Urinary bladder (tissue), 4 donors: ENCODE data around the gene SGSH. TPM values are rescaled to one million over a fixed set of nuclear protein-coding genes. Genes with fewer than 3 reads are reported as not detected.

Experiments used
- DNase-seq: peaks from one replicate; pipeline ENCODE4 v3.0.0-alpha.2; 2015; ENCODE audit errors: extremely low spot score
- H3K27ac ChIP-seq: one replicate; pipeline ENCODE4 v1.5.1; 2013; ENCODE audit warnings: low read depth, mild to moderate bottlenecking, moderate library complexity
- H3K36me3 ChIP-seq: one replicate; pipeline ENCODE4 v1.6.1; 2013; ENCODE audit warnings: mild to moderate bottlenecking, moderate library complexity; ENCODE audit not compliant: insufficient read depth
- H3K4me1 ChIP-seq: one replicate; pipeline ENCODE4 v1.6.1; 2013; ENCODE audit warnings: mild to moderate bottlenecking, moderate library complexity; ENCODE audit not compliant: insufficient read depth
- H3K4me3 ChIP-seq: one replicate; pipeline ENCODE4 v1.5.1; 2013; ENCODE audit warnings: low read depth, low read length
- WGBS: extraction: QIAGEN DNeasy Blood & Tissue Kit; methylation state at CpG from one replicate; pipeline ENCODE4 v1.1.7; 2013; 5-methylcytosine and 5-hydroxymethylcytosine counted together
- polyA plus RNA-seq: library from polyadenylated mRNA; stranded (reverse); fragments of 200-250 nt; gene quantifications from one replicate; pipeline ENCODE4 v1.2.3, GENCODE V29; 2013
- total RNA-seq: library from RNA; depleted of rRNA; stranded (reverse); fragments of >200 nt; gene quantifications from one replicate; pipeline ENCODE4 v1.2.3, GENCODE V29; 2014
- donor health status: healthy with polysubstance abuse.
- donor health status: healthy.

Gene SGSH
- total and polyA plus RNA-seq, 2 donors: 8.4 to 30.6 TPM

DNA sequence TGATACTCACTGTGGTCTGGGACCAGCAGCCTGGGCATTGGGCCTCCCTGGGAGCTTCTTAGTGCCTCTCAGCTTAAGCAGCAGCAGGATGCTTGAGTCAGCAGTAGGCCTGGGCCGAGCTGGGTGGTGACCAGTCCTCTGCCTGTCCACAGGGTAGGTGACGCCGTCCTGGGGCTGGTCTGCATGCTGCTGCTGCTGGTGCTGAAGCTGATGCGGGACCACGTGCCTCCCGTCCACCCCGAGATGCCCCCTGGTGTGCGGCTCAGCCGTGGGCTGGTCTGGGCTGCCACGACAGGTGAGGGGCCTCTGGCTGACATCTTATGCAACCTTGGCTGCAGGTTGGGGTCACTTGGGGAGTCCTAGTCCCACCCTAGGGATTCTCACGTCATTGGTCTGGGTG, 7.5 kb upstream of the SGSH start:
- DNase-seq: no peak
- Histone ChIP-seq H3K4me3 (no peak overlapping the region), H3K36me3 (no peaks in the 10 kb centered on the region), H3K4me1 (no peaks in the 10 kb centered on the region), H3K27ac (no peak overlapping the region)
- 94% methylated on average over 11 of the region's 11 CpGs for WGBS

DNA sequence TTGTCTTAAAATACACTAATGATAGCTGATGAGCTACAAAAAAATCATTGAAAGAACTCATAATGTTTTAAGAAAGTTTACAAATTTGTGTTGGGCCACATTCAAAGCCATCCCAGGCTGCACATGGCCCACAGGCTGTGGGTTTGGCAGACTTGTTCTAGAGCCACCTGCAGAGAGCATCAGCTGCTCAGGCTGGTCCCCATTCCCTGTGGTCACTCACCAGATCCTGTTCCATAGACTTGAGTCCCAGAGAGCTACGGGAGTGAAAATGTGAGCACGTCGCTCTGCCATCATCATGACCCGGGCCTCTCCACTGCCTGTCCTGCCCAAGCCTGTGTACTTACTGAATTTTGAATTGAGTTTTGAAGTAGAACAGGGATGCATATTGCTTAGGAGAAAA, 7.0 kb upstream of the SGSH start:
- Histone ChIP-seq H3K36me3 (no peaks in the 10 kb centered on the region), H3K27ac (no peak overlapping the region), H3K4me3 (no peak overlapping the region), H3K4me1 (no peaks in the 10 kb centered on the region)
- WGBS: 96% methylated on average over 4 of the region's 4 CpGs
- DNase-seq: no peak

- no peaks in the 10 kb centered on the region for H3K36me3 ChIP-seq
- no peaks in the 10 kb centered on the region for H3K4me1 ChIP-seq
- no peak for DNase-seq
- WGBS: 81% methylated on average over 6 of the region's 6 CpGs
- H3K4me3 ChIP-seq: no peak overlapping the region
- no peak overlapping the region for H3K27ac ChIP-seq
These were observed 5.1 kb upstream of the SGSH start for GRCh38 chr17:80225230-80225629.

DNA sequence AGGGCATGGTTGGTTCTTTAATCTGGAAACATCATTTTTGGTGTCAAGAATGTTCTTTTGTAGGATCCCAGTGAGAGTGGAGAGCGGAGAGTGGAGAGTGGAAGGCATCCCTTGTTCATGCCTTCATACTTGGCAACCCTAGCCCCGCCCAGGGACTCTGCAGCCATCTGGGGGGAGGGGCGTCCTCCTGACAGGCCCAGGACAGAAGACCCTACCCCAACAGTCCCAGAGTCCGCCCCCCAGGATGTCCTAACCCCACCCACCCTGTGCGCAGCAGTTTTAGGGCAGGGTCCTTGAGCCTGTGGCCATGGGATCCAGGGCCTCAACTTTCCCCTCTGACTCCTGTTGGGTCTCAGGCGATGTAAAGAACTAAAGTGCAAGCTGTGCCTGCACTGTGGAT, 4.5 kb upstream of the SGSH start:
- Histone ChIP-seq H3K4me1 (no peaks in the 10 kb centered on the region), H3K36me3 (no peaks in the 10 kb centered on the region), H3K27ac (no peak overlapping the region), H3K4me3 (no peak overlapping the region)
- DNase-seq: no peak
- WGBS: 86% methylated on average over 6 of the region's 6 CpGs

GRCh38 chr17:80223838-80224497, 3.8 kb upstream of the SGSH start:
- no peaks in the 10 kb centered on the region for H3K36me3 ChIP-seq
- no peak overlapping the region for H3K27ac ChIP-seq
- 97% methylated on average over 11 of the region's 11 CpGs for WGBS
- no peaks in the 10 kb centered on the region for H3K4me1 ChIP-seq
- H3K4me3 ChIP-seq: no peak overlapping the region
- DNase-seq: no peak

- Histone ChIP-seq H3K4me1 (no peaks in the 10 kb centered on the region), H3K36me3 (no peaks in the 10 kb centered on the region), H3K27ac (no peak overlapping the region), H3K4me3 (no peak overlapping the region)
- no peak for DNase-seq
- 95% methylated on average over 18 of the region's 18 CpGs for WGBS
These were observed 3.1 kb upstream of the SGSH start for GRCh38 chr17:80223142-80223815.

DNA sequence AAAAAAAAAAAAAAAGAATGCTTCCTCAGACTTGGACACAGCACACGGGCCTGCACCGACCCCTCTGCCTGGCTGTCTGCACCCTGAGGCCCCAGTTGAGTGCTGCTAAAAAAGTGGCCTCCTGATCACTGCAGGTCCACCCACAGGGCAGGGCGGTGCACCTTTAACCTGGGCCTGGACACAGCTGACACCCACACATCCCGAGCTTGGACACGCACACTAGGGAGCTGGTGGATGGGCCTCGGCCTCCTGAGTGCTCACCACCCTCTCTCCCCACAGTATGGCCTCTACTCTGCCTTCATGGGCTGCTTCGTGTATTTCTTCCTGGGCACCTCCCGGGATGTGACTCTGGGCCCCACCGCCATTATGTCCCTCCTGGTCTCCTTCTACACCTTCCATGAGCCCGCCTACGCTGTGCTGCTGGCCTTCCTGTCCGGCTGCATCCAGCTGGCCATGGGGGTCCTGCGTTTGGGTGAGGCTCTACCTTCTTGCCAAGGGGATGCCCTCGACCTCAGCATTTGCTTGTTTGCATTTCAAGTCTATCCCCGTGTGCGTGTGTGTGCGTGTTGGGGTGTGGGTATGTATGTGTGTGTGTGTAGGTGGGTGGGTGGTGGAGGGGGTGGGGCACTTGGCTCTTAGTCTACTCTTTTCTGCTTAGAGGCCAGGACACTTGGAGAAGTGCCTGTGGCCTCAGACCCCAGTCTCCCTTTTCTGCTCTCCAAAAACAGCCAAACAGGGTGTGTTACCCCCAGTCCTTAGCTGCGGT, 2.4 kb upstream of the SGSH start:
- no peaks in the 10 kb centered on the region for H3K36me3 ChIP-seq

GRCh38 chr17:80221351-80222105, 1.4 kb upstream of the SGSH start:
- H3K27ac ChIP-seq: no peak overlapping the region
- H3K36me3 ChIP-seq: peaks cover 3% of the 10 kb centered on the region
- DNase-seq: no peak
- WGBS: 78% methylated on average over 29 of the region's 29 CpGs
- H3K4me1 ChIP-seq: no peaks in the 10 kb centered on the region
- peak overlapping the region; percentile 95 for H3K4me3 ChIP-seq

More for the DNA sequence above, 2.4 kb upstream of the SGSH start:
- no peak for DNase-seq
- 91% methylated on average over 18 of the region's 18 CpGs for WGBS
- no peaks in the 10 kb centered on the region for H3K4me1 ChIP-seq
- no peak overlapping the region for H3K4me3 ChIP-seq
- H3K27ac ChIP-seq: no peak overlapping the region

DNA sequence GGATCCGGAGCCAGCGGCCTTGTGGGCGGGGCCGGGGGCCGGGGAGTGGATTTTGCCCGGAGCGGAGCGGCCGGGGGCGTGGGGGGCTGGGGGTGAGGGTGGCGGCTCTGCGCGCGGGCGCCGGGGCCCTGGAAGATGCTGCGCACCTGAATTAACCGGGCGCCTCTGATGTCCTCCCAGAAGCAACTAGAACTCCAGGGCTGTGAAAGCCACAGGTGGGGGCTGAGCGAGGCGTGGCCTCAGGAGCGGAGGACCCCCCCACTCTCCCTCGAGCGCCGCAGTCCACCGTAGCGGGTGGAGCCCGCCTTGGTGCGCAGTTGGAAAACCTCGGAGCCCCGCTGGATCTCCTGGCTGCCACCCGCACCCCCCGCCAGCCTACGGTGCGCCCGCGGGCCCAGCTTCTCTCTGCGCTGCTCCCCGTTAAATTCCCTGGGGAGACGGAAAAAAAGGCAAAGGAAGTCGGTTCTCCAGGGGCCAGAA, 643 bp upstream of the SGSH start:
- Histone ChIP-seq H3K36me3 (peaks cover 3% of the 10 kb centered on the region), H3K4me1 (no peaks in the 10 kb centered on the region), H3K4me3 (peak overlapping the region; percentile 95), H3K27ac (no peak overlapping the region)
- DNase-seq: no peak
- WGBS: 3% methylated on average over 41 of the region's 41 CpGs

DNA sequence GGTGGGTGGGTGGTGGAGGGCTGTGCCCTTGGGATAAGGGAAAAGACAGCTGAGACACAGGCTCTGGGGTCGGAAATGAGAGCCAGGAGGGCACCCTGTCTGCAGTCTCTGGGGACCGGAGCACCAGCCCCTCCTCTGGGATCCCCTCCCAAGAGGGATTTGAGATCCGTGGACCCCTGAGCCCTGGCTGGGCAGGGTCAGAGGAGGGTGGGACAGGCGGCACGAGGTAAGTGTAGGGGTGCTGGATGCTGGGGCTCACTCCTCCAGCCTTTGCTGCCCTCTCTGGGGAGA, 425 bp downstream of the SGSH start:
- DNase-seq: no peak
- 4% methylated on average over 5 of the region's 5 CpGs for WGBS
- Histone ChIP-seq H3K36me3 (peaks cover 3% of the 10 kb centered on the region), H3K4me3 (peak overlapping the region; percentile 95), H3K27ac (peak overlapping the region; percentile 73), H3K4me1 (no peaks in the 10 kb centered on the region)

DNA sequence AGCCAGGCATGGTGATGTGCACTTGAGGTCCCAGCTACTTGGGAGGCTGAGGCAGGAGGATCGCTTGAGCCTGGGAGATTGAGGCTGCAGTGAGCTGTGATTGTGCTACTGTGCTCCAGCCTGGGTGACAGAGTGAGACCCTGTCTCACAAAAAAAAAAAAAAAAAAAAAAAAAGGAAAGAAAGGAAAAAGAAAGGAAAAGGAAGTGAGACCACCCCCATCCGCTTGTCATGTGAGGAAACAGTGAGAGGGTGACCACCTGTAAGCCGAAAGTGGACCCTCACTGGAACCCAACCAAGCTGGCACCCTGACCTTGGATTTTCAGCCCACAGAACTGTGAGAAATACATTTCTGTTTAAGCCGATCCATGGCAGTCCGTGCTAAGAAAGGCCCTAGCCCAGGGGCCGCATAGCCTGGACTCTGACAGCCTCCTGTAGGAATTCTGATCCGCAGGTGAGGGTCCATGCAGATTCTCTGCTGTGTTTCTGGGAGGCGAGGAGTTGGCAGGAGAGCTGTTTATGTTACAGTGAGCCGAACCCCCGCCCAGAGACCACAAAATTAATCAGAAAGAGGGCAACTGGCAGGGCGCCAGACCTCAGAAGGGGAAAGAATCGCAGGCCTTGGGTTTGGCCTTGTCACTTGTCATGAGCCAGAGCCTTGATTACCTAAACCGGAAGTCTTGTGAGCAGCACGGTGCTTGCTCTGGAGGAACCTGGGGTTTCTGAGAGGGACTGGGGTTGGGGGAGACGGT, 945 bp downstream of the SGSH start:
- Histone ChIP-seq H3K4me1 (no peaks in the 10 kb centered on the region), H3K36me3 (peaks cover 3% of the 10 kb centered on the region), H3K4me3 (peak overlapping the region; percentile 95), H3K27ac (peak overlapping the region; percentile 73)
- 31% methylated on average over 15 of the region's 15 CpGs for WGBS
- no peak for DNase-seq

DNA sequence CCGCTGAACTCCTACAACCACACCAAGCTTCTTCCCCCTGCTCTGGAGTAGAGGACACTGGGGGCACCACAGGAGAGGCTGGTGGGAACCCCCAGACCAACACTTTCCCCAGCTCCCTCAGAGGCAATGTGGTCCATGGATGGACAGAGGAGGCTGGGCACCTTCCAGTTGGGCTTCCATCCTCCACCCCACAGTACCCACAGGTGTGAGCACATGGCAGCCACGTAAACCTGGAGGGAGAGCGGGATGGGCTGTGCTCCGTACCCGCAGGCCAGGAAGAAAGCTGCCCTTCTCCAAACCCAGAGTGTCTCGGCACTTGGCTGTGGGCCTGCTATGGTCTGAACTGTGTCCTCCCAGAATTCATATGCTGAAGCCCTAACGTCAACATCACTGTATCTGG, 1.7 kb downstream of the SGSH start:
- 87% methylated on average over 7 of the region's 7 CpGs for WGBS

More for the DNA sequence above, 1.7 kb downstream of the SGSH start:
- H3K4me3 ChIP-seq: no peak overlapping the region
- H3K27ac ChIP-seq: no peak overlapping the region
- DNase-seq: no peak
- no peaks in the 10 kb centered on the region for H3K4me1 ChIP-seq
- H3K36me3 ChIP-seq: peaks cover 3% of the 10 kb centered on the region
